ENCODE results near the gene FBXL16. TPM values are rescaled to one million over a fixed set of nuclear protein-coding genes. Genes with fewer than 3 reads are reported as not detected.

Gene FBXL16
- total and polyA plus RNA-seq, 2 of the 13 experiments (the other 11 are each of a cell fraction or from before 2014, with no cell fraction given) = 0.22 to 2.0 TPM

GRCh38 chr16:670485-671352 is 34.9 kb downstream of the FBXL16 start:
- H3K4me3 ChIP-seq (replicated peaks in 1 of 3; ENCODE audit: insufficient read depth in 1 of 3, low read depth in 2 of 3, low read length in 3 of 3) = no peak overlapping the region
- DNase-seq (ENCODE audit: low spot score) (no peak), FAIRE-seq (no peak), ATAC-seq (no peak)
- H3K27ac ChIP-seq (ENCODE audit: extremely low read length, insufficient read depth, low read length) = no peak overlapping the region
- H3K79me2 ChIP-seq (ENCODE audit: insufficient read depth, low read length) = peaks cover 17% of the 10 kb centered on the region
- POLR2A ChIA-PET = interaction anchor here (0.9 kb wide), 1 partner anchor 23 kb away, joined by 3 read pairs; no protein-coding TSS in a partner anchor
- no peaks in the 10 kb centered on the region for H3K27me3 ChIP-seq (ENCODE audit: control insufficient read depth in 1 of 2, insufficient read depth in 2 of 2, low read length in 2 of 2)
- H3K4me2 ChIP-seq (ENCODE audit: low read depth, low read length) = no peak overlapping the region
- H2AFZ ChIP-seq (ENCODE audit: low read length) = no peak overlapping the region
- in situ Hi-C loops (cut with HindIII; ENCODE audit: extremely low pct_ligation_motif_present, low pct_unique_long_range_greater_than_20kb) (no loop called here), intact Hi-C loops (cut with micrococcal nuclease; ENCODE audit: unreplicated experiment) (no loop called here)
- WGBS (ENCODE audit: low lambda C conversion rate) = 98% methylated on average over 30 of the region's 52 CpGs
- peaks cover 22 to 42% of the 10 kb centered on the region in 2 experiments; a peak in 4 of 5 replicates for H3K36me3 ChIP-seq (replicated peaks in 1 of 2; ENCODE audit: control insufficient read depth in 1 of 2, insufficient read depth in 2 of 2, low read length in 2 of 2)
- peaks cover 30% of the 10 kb centered on the region for H3K4me1 ChIP-seq (ENCODE audit: insufficient read depth, low read length)
- CTCF ChIA-PET (ENCODE audit: low intra/inter-chr PET ratio, low total read pairs) = no interaction called here
- no peaks in the 10 kb centered on the region for H3K9me3 ChIP-seq (ENCODE audit: low read length)
- H4K20me1 ChIP-seq (ENCODE audit: insufficient read depth, low read length) = no peaks in the 10 kb centered on the region
- H3K9ac ChIP-seq (ENCODE audit: insufficient read depth, low read depth, low read length) = no peak overlapping the region
- TF ChIP-seq AGO1 (IDR thresholded peaks at IDR 0.05; ENCODE audit: low read depth, low read length, poor library complexity, severe bottlenecking) = peak; percentile 89
- no peak for TF ChIP-seq ZNF747 (CRISPR knock-in tag; IDR thresholded peaks at IDR 0.05; ENCODE audit: borderline replicate concordance)
- TF ChIP-seq RBFOX2 (IDR thresholded peaks at IDR 0.05; ENCODE audit: low read depth, low read length) = peak; percentile 36; the same call in 1 of the 2 replicates
- TF ChIP-seq, protein P1, sequence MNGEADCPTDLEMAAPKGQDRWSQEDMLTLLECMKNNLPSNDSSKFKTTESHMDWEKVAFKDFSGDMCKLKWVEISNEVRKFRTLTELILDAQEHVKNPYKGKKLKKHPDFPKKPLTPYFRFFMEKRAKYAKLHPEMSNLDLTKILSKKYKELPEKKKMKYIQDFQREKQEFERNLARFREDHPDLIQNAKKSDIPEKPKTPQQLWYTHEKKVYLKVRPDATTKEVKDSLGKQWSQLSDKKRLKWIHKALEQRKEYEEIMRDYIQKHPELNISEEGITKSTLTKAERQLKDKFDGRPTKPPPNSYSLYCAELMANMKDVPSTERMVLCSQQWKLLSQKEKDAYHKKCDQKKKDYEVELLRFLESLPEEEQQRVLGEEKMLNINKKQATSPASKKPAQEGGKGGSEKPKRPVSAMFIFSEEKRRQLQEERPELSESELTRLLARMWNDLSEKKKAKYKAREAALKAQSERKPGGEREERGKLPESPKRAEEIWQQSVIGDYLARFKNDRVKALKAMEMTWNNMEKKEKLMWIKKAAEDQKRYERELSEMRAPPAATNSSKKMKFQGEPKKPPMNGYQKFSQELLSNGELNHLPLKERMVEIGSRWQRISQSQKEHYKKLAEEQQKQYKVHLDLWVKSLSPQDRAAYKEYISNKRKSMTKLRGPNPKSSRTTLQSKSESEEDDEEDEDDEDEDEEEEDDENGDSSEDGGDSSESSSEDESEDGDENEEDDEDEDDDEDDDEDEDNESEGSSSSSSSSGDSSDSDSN (CRISPR knock-in tag; IDR thresholded peaks at IDR 0.05) = no peak
- TF ChIP-seq ZNF562 (CRISPR knock-in tag; IDR thresholded peaks at IDR 0.05; ENCODE audit: borderline replicate concordance) = no peak
- TF ChIP-seq FOXC1 (CRISPR knock-in tag; IDR thresholded peaks at IDR 0.05; ENCODE audit: borderline replicate concordance) = no peak
- TF ChIP-seq AKAP8 (CRISPR knock-in tag; IDR thresholded peaks at IDR 0.05) = no peak
- TF ChIP-seq NRL (CRISPR knock-in tag; IDR thresholded peaks at IDR 0.05; ENCODE audit: borderline replicate concordance) = no peak
- BruUV-seq (replicated peaks) = no TSS peak
